Suprapubic skin (tissue), 4 donors: Measurements from ENCODE around the gene PDE11A.

Source experiments
- CTCF ChIP-seq, 2 donors: fragments of 200-600 bp in 1 of 2; fragments of 450-650 bp in 1 of 2; sonication (generic) in 1 of 2; IDR thresholded peaks; one replicate each; pipeline ENCODE4 v1.5.1; 2016 to 2019; ENCODE audit warnings: antibody characterized with exemption in 2 of 2, mild to moderate bottlenecking in 1 of 2, moderate library complexity in 1 of 2
- EP300 ChIP-seq: sonication (generic); formaldehyde crosslinking; IDR thresholded peaks from one replicate; pipeline ENCODE4 v1.6.1; 2017; ENCODE audit warnings: antibody characterized with exemption
- POLR2A ChIP-seq, 2 donors: fragments of 450-650 bp; IDR thresholded peaks; one replicate each; pipeline ENCODE4 v1.6.1; 2017; ENCODE audit warnings: antibody characterized with exemption in 2 of 2, mild to moderate bottlenecking in 2 of 2, moderate library complexity in 2 of 2
- POLR2AphosphoS5 ChIP-seq, 3 donors: sonication (generic); formaldehyde crosslinking; IDR thresholded peaks; one replicate each; pipeline ENCODE4 v1.6.1; 2017; ENCODE audit warnings: antibody characterized with exemption in 3 of 3

- no peak for TF ChIP-seq CTCF (IDR thresholded peaks at IDR 0.05)
- TF ChIP-seq POLR2A (IDR thresholded peaks at IDR 0.05): no peak
- no peak for TF ChIP-seq EP300
- no peak for TF ChIP-seq POLR2AphosphoS5 (IDR thresholded peaks at IDR 0.05)
These were observed 446.6 kb downstream of the PDE11A start for GRCh38 chr2:177625744-177626650.
